ENCODE measurements around the gene STRIP1.

- no peak for TF ChIP-seq YY1 (IDR thresholded peaks at IDR 0.05; ENCODE audit: insufficient read depth, insufficient read length)
- no peak for TF ChIP-seq SUZ12 (IDR thresholded peaks at IDR 0.05; ENCODE audit: extremely low read depth, insufficient read depth, insufficient read length)
Observed at GRCh38 chr1:110024613-110025012, 9.8 kb upstream of the STRIP1 start.
